GM13977 (cell line): Measurements from ENCODE around the gene SDCCAG8.

Experiments used
- DNase-seq: peaks from one replicate; pipeline ENCODE4 v3.0.0; 2012; ENCODE audit warnings: low spot score
- in situ Hi-C: fragments of 300-500 bp; cut with MboI; formaldehyde crosslinking; loops from one replicate; pipeline ENCODE4 v1.12.0; 2022; ENCODE audit warnings: low sequenced_read_pairs, low pct_unique_long_range_greater_than_20kb, mixed read lengths, inconsistent platforms; ENCODE audit not compliant: unreplicated experiment
- TF ChIP-seq, protein P1 (sequence below): IDR thresholded peaks from 2 replicates; pipeline ENCODE4 v1.5.1; 2012; ENCODE audit warnings: mild to moderate bottlenecking, control low read depth; ENCODE audit not compliant: insufficient read depth; ENCODE audit errors: extremely low read depth, missing control alignments

Gene SDCCAG8

DNA sequence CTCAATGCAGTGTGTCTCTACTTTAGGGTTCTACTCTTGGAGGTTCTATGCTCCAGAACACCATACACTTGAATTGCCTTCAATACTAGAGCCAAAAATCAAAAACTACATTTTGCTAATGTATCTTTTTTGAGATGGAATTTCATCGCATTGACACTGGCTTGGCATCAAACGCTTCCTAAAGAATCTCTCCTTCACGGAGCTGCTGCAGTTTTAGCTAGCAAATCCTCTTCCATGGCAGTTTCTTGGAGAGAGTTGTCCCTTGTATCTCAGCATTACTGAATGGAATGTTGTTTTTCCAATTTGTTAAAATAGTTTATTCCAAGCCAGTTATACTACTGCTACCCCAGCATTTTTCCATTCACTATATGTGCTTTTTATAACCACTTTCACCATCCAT lies 17.7 kb downstream of the SDCCAG8 start:
- TF ChIP-seq, protein P1, sequence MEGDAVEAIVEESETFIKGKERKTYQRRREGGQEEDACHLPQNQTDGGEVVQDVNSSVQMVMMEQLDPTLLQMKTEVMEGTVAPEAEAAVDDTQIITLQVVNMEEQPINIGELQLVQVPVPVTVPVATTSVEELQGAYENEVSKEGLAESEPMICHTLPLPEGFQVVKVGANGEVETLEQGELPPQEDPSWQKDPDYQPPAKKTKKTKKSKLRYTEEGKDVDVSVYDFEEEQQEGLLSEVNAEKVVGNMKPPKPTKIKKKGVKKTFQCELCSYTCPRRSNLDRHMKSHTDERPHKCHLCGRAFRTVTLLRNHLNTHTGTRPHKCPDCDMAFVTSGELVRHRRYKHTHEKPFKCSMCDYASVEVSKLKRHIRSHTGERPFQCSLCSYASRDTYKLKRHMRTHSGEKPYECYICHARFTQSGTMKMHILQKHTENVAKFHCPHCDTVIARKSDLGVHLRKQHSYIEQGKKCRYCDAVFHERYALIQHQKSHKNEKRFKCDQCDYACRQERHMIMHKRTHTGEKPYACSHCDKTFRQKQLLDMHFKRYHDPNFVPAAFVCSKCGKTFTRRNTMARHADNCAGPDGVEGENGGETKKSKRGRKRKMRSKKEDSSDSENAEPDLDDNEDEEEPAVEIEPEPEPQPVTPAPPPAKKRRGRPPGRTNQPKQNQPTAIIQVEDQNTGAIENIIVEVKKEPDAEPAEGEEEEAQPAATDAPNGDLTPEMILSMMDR = no peak
- in situ Hi-C loops = no loop called here
- no peak for DNase-seq

DNA sequence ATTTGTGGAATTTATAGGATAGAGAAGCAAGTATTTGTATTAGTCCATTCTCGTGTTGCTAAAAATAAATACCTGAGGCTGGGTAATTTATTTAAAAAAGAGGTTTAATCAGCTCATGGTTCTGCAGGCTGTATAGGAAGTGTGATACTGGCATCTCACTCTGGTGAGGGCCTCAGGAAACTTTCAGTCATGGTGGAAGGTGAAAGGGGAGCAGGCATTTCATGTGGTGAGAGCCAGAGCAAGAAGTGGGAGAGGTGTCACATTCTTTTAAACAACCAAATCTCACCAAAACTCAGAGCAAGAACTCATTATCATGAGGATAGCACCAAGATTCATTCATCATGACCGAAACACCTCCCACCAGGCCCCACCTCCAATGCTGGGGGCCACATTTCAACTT lies 18.1 kb downstream of the SDCCAG8 start:
- in situ Hi-C loops = no loop called here
- TF ChIP-seq, protein P1 = no peak

DNA sequence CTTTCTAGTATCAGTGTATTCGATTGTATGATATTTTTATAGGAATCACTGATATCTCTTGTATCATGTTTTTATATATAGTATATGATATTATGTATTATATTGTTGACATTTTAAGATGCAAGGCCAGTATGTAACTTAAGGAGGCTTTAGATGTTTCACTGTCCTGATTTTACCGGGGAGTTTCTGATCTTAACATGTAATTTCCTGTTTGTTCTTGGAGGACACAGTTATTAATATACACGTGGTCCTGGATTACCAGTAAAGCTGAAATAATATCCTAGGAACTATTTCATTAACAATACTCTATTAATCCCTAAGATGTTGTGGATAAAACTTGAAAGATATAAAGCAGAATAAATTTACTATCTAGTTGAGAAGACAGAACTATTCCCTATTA lies 19.5 kb downstream of the SDCCAG8 start:
- DNase-seq = no peak
- TF ChIP-seq, protein P1 = no peak
- in situ Hi-C loops = no loop called here

More for the DNA sequence above, 18.1 kb downstream of the SDCCAG8 start:
- no peak for DNase-seq

DNA sequence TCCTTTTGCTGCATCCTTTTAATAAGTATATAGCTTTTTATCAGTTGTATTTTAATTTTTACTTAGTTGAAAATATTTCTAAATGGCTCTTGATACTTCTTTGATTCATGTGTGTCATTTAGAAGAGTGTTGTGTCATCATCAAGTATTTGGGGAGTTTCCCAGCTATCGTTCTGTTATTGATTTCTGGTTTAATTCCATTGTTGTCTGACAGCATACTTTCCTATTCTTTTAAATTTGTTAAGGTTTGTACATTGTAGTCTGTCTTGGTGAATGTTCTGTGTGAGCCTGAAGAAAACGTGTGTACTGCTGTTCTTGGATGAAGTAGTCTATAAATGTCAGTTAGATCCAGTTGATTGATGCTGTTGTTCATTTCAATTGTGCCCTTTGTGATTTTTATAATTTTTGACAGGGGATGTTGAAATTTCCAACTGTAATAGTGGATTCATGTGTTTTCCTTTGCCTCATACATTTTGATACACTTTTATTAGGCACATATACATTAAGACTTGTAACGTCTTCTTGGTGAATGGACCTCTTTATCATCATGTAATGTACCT lies 24.8 kb downstream of the SDCCAG8 start:
- no peak for DNase-seq
- in situ Hi-C loops = no loop called here
- TF ChIP-seq, protein P1 = no peak

DNA sequence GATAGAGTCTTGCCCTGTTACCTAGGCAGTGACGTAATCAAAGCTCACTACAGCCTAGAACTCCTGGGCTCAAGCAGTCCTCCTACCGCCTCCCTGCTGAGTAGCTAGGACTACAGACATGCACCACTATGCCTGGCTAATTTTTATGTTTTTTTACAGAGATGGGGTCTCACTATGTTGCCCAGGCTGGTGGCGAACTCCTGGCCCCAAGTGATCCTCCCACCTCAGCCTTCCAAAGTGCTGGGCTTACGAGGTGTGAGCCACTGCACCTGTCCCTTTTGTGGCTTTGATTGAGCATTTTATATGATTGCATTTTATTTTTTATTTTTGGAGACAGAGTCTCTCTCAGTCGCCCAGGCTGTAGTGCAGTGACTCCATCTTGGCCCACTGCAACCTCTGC lies 25.8 kb downstream of the SDCCAG8 start:
- in situ Hi-C loops = no loop called here
- no peak for DNase-seq
- TF ChIP-seq, protein P1 = no peak

DNA sequence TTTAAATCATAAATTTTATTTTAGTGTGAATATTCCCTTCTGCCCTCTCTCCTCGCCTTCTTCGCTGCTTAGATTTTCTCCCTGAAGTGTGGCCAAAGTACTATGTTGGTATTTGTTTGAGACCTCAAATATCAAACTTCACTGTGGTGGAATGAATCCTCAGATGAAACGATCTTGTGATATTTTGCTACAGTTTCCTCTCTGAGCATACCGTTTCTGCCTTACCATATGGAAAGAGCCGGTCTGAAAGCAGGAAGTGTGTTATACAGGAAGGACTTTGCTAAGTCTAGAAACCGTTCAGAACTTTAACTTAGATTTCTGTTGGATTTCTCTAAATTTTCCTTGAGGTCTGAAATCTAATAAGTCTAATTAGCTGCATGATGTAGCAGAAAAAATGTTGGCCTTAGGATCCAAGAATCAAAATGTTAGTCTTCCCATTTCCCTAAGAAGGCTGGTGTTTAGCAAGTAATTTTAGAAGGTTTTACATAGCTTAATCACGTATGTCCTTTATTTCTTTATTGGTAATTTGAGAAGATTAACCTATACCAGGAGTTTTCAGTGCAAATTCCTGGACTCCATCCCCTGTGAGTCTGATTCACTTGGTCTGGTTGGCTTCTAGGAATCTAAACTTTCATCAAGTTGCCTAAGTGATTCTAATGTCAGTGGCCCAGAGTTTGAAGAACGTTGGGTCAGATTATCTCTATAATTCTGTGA lies 30.7 kb downstream of the SDCCAG8 start:
- no peak for DNase-seq
- in situ Hi-C loops = no loop called here
- TF ChIP-seq, protein P1 = no peak

DNA sequence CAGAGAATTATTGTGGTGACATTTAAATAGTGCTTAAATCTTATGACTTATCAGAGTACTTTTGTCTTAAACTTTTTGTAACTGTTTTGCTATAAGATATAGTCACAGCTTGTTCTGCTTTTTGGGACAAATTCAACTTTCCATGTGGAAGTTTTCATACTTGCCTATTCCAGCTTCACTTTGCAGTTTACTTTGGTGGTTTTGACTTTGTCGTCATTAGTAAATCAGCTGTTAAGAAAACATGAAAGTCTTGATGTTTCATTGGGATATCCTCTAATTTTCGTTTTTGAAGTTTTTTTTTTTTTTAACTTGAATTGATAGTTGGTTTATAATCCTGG lies 31.3 kb downstream of the SDCCAG8 start:
- no peak for DNase-seq
- in situ Hi-C loops = no loop called here
- TF ChIP-seq, protein P1 = no peak
